NT2/D1 (cell line): ENCODE results near the gene PRPS1.

Experiments
- SUZ12 ChIP-seq: IDR thresholded peaks from 2 replicates; pipeline ENCODE4 v1.6.1; 2011; ENCODE audit not compliant: insufficient read length, insufficient read depth; ENCODE audit errors: extremely low read depth
- YY1 ChIP-seq: IDR thresholded peaks from 2 replicates; pipeline ENCODE4 v1.6.1; 2011; ENCODE audit not compliant: insufficient read length, insufficient read depth
- ZNF274 ChIP-seq: IDR thresholded peaks from 2 replicates; pipeline ENCODE4 v1.6.1; 2011; ENCODE audit warnings: mild to moderate bottlenecking, low read depth, low read length

DNA sequence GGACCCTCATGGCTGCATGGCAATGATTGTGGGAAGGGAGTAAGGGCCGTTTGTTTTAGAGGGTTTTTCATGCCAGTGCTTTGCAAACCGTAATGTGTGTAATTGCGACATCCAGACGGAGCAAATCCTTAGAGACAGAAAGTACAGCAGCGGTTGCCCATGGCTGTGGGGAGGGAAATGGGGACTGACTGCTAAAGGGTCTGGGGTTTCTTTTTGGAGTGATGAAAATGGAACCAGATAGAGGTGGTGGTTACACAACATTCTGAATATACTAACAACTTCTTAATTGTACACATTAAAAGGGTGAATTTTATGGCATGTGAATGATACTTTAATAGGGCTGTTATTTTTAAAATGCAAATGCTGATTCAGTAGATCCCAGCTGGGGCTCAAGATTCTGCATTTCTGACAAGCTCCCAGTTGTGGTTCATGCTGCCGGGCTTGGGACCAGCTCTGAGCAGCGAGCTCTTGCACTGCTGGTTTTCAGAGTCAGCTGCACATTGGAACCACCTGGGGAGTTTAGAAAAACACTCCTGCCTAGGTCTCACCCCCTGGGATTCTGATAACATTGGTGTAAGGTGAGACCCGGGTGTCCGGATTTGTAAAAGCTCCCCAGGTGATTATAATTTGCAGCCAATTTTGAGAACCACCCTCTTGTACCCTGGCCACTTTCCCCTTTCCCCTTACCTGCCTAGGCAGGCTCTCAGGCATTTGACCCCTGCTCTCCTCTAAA lies 47.7 kb downstream of the PRPS1 start:
- no peak for TF ChIP-seq YY1
- no peak for TF ChIP-seq SUZ12
- TF ChIP-seq ZNF274 = no peak
